NCI-H524 (cell line): ENCODE data around the gene BIK.
A peak's percentile ranks its signal among the peaks of the same experiment; 100 is the strongest.

Experiments used
- DNase-seq, 2 experiments: peaks; one replicate each; lab custom pipeline; 2025; lab: John Stamatoyannopoulos, UW

The BIK gene

GRCh38 chr22:43110444-43110926, at the start of gene BIK:
TSS of gene BIK (plus strand) at chr22:43110750. CDS start at chr22:43124023, 13,273 bp downstream.
- peak in 1 of 2 experiments; percentile 67 for DNase-seq

- DNase-seq = no peak
Measured at GRCh38 chr22:43066134-43066533, 44.4 kb upstream of the BIK start.

GRCh38 chr22:43066844-43067385, 43.6 kb upstream of the BIK start:
- DNase-seq = no peak

GRCh38 chr22:43077121-43077877, 33.3 kb upstream of the BIK start:
- peak; percentile 52 to 71 for DNase-seq

GRCh38 chr22:43078522-43078921, 32.0 kb upstream of the BIK start:
- no peak for DNase-seq

- DNase-seq = no peak
Measured at GRCh38 chr22:43079742-43080141, 30.8 kb upstream of the BIK start.

GRCh38 chr22:43080616-43081015, 29.9 kb upstream of the BIK start:
- DNase-seq = no peak

- no peak for DNase-seq
Measured at GRCh38 chr22:43081968-43082367, 28.6 kb upstream of the BIK start.

- DNase-seq = no peak
Measured at GRCh38 chr22:43085658-43086606, 24.6 kb upstream of the BIK start.

- DNase-seq = peak in 1 of 2 experiments; percentile 33
Measured at GRCh38 chr22:43088627-43088983, 21.9 kb upstream of the BIK start.

- peak; percentile 82 to 90 for DNase-seq
Measured at GRCh38 chr22:43088984-43089717, 21.4 kb upstream of the BIK start, which contains the start of gene TTLL1. TSS of gene TTLL1 (minus strand) at chr22:43089391. CDS start at chr22:43075586, 13,805 bp downstream.

GRCh38 chr22:43090130-43090789, 20.3 kb upstream of the BIK start:
- DNase-seq = peak; percentile 79 to 92

GRCh38 chr22:43092085-43092484, 18.5 kb upstream of the BIK start:
- DNase-seq = no peak

GRCh38 chr22:43094085-43094484, 16.5 kb upstream of the BIK start:
- DNase-seq = peak in 1 of 2 experiments; percentile 64

GRCh38 chr22:43094551-43094950, 16.0 kb upstream of the BIK start:
- no peak for DNase-seq

- DNase-seq = no peak
Measured at GRCh38 chr22:43096420-43096819, 14.1 kb upstream of the BIK start.

- DNase-seq = no peak
Measured at GRCh38 chr22:43098356-43098755, 12.2 kb upstream of the BIK start.

- DNase-seq = no peak
Measured at GRCh38 chr22:43099095-43099494, 11.5 kb upstream of the BIK start.

GRCh38 chr22:43100225-43100624, 10.3 kb upstream of the BIK start:
- DNase-seq = no peak

- no peak for DNase-seq
Measured at GRCh38 chr22:43101306-43101705, 9.2 kb upstream of the BIK start.

GRCh38 chr22:43104056-43104625, 6.4 kb upstream of the BIK start:
- peak in 1 of 2 experiments; percentile 23 for DNase-seq
